HG03025 (cell line): ENCODE results near the gene PITX1.
"Not testable (repeated sequence)": the region's sequence is repeated elsewhere in the genome, so short reads cannot be mapped to it uniquely, and the experiment has no call there.

Experiments used
- ATAC-seq: cut with Tn5 transposase; IDR thresholded peaks from one replicate; pipeline ENCODE4 v1.9.1; 2021; ENCODE audit warnings: mild to moderate bottlenecking, moderate library complexity; ENCODE audit not compliant: unreplicated experiment, low FRiP score

The PITX1 gene

DNA sequence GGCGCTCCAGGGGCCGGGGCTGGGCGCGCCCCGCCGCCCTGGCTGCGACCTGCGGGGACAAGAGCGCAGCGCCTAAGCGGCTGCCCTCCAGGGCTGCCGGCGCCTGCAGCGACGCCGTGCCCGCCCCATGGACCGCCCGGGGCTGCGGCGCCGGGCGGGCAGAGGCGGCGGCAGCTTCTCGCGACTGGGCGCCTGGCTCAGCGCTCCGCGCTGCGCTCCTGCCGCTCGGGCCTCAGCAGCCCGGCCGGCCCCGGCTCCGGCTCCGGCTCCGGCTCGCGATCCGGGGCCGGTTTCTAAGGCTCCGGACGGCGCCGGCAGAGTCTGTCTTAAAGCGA lies at the start of gene PITX1:
PITX1 (minus strand) TSS at position 328 of the 335 bp plus-strand sequence. CDS start 347 bp downstream, outside the sequence.
- peak; percentile 41 for ATAC-seq

DNA sequence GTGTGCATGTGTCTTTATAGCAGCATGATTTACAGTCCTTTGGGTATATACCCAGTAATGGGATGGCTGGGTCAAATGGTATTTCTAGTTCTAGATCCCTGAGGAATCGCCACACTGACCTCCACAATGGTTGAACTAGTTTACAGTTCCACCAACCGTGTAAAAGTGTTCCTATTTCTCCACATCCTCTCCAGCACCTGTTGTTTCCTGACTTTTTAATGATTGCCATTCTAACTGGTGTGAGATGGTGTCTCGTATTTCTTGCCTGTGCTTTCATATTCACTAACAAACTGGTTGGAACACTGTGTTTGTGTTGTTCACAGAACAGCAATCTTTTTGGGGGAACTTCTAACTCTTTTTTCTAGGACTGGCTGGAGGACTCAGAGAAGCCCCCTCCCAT lies 49.3 kb upstream of the PITX1 start:
- not testable (repeated sequence) for ATAC-seq

DNA sequence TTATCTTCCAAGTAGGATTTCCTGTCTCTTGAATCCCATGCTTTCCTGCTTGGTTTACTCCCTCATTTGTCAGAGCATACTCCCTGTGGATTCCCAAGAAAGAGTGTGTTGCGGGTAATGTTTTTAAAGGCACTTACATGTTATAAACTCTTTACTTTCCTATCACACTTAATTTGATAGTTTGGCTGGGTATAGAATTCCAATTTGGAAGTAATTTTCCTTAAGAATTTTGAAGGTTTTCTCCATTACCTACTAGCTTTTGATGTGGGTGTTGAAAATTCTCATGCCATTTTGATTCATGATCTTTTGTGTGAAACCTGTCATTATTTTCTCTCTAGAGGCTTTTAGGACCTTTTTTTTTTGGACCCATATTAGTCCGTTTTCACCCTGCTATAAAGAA lies 47.2 kb upstream of the PITX1 start:
- no peak for ATAC-seq

DNA sequence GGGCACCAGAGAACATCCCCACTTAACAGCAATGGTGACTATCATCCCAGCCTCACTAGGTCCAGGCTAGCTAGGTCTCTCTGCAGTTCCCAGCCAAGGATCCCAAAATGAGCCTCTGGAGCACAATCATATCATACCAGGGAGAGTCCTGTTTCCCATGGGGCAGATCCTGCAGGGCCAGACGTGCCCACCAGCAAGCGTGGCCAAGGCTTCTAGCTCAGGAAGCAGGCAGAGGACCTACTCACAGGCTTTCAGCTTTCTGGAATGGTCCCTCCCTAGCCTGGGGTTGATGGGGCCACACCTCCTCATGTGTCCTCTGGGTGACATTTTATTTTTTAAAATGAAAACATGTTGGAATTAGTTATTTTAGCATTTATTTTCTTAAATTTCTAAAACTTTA lies 45.7 kb upstream of the PITX1 start:
- ATAC-seq: no peak

DNA sequence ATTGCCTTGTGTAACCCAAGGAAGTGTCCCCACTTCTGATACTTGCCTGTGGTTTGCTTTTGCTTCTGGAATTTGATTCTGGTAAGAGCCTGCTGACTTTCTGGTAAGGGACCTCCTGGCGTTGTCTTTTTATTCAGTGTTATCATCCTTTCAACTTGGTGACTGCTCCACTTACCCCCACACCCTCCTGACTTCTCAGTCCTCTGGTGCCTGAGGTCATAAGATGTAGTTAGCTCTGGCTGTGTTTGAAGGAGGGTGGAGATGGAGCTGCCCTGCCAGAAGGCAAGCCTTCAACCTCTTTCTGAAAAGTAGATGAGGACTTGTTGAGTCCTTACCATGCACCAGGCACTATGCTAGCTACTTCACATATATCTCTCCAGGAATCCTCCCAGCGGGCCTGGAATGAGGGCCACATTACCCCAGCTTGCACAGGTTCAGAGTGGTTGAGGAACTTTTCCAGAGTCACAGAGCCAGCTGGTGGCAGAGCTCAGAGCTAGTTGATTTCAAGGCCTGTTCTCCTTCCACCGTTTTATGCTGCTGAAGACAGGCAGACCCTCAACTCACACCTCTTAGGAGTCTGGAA lies 45.2 kb upstream of the PITX1 start:
- no peak for ATAC-seq

DNA sequence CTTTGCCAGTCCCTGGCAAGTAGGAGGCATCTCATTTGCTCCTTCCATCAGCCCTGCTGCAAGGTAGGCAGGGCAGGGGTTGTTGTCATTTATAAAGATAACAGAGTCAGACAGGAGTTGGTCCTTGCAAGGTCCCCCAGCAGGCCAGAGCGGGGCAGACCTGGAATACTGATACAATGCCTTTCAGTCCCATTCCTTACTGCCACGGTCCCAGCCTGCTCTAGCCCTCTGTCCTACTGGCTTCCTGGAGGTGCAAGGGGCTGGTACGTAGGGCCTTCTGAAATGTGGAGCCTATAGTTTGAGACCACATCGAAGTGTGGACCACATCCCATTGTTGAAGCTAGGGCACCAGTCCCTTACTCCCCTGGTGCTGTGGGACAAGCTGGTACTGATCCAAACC lies 42.8 kb upstream of the PITX1 start:
- no peak for ATAC-seq

DNA sequence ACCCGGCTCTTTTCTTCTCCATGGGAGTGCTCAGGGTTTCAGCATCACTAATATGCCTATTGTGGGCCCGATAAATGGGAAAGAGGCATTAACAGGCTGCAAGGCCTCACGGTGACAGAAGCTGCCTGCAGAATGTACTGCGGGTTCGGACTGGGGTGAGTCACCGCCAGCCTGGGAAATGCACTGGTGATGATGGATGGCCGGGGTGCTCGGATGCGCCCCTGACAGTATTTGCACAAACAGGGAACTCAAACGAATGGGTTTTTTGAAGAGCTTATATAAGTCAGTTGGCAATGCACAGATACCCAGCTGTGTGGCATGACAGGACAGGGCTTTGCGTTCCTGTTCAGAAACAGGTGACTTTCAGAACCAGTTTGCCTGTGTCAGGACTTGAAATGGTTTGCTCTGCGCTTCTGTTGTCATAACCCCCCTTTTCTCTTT lies 42.0 kb upstream of the PITX1 start:
- no peak for ATAC-seq

DNA sequence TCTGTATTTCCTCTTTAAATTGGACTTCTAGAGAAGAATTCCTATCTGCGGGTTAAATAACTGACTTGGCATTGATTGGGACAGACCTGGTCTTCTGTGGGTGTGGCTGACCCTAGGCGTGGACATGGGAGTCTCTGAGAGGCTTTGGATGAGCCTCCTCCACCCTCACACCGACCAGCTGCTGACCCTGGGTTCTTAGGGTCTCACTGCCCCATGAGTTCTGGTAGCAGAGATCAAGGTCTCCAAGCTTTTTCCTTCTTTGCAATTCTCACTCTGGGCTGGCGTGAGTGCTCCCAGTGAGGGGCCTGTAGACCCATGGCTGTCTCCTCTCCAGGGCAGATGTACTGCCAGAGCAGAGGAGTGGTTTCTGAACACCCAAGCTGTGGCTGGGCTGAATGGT lies 41.6 kb upstream of the PITX1 start:
- ATAC-seq: no peak

DNA sequence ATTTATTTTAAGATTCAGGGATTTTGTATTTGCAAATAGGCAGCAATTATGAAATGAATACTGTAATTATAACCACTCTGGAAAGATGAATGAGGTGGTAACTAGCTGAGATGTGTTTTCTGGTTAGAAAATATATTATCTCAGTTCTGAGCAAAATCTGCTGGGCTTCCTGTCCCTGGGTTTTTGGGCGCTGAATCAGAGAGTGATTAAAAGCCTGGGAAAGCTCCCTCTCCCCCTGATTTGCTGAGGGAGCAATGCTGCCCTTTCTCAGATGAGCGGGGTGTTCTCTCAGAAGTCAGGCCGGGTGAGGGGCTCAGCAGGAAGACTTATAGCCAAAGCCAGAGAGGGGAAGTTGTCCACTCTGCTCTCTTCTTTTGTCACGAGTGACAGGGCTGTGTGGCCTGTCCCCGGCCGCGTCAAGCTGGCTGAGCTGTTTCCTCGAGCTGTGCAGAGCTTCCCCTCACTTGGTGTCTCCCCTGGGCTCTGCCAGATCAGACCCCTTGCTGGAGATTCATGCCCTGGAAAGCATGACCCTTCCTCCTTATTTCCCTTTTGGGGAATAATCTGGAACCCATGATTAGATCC lies 39.8 kb upstream of the PITX1 start:
- no peak for ATAC-seq

DNA sequence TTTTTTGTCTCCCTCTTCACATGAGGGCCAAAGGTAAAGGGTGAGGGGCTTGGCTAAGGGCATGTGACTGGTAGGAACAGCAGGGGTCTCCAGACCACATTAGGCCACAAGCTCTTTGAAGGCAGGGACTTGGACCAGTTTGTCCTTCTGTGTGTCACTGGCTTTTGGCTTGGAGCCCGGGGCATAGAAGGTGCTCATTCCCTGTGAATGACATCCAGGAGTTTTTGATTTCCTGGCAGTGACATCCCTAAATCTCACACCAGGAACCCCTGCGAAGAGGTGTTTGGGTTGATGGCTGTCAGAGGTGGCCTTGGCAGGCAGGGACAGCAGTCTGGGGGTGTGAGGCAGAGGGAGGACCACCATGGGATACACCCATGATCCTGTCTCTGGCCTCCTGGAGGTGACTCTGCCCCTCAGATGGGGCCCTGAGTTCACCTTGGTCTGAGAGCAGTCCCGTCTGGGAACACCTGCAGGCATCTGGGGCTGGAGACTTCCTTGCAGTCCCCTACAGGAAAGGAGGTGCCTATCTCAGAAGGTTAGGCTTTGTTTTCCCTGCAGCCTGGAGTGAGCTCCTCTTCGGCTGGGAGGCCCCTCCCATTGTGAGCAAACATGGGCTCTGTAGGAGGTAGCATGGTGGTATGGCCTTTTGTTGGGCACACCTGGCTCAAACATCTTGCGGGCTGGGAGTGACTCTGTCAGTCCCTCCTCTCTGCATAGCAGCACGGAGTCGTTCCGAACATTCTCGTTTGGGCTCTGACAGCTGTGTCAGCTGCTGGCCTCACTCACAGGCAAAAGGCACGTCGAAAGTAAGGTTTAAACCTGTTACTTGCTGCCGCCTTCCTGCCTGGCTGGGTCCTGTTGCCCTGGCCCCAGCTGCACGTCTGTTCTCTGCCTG lies 38.6 kb upstream of the PITX1 start:
- ATAC-seq: no peak

DNA sequence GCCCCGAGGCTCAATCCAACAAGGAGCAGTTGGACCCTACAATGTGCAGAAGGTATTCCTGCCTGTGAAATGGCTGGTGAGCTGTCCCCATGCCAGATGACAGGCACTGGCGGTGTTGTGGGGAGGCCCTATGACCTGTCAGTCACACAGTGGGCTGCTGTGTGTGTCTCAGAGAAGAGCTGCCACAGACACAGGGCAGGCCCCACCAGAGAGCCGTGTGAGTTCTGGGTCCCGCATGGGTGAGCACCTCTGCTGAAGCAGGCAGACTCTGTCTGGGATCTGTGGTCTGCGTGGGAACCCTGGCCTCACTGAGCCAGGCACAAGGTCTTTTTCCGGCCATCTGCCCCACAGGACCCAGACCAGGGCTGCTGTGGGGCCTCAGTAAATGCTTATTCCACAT lies 37.3 kb upstream of the PITX1 start:
- no peak for ATAC-seq

DNA sequence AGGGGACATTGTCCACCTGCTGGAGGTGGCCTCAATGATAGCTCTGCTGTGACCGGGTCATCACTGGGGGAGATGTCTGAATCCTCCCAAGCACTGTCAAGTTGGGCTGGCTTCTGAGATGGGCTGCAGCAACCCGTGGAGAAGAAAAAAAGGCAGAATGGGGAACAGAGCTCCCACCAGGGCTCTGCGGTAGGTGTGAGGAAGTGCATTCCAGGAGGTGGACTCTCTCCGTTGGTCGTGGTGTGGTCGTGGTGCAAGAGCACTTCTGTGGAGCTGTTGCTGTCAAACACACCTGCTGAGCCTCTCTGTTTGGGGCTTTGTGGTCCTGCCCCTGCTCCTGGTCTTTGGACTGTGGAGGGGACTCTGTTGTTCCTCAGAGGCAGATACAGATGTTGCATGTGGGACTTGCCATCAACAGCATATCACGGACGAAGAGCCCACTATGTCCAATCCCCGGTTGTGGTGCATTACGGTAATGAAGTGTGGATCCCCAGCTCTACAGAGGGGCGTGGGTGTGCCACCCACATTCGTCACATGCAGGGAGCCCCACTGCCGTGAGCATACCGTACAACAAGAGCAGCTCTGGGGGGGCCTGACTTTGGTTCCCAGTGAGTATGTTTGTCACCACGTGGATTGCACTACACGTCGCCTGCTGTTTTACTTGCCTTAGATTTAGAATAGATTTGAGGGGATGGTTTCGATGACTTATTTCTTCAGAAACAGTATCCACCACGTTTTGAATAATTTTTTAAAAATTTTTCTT lies 36.0 kb upstream of the PITX1 start:
- ATAC-seq: no peak

DNA sequence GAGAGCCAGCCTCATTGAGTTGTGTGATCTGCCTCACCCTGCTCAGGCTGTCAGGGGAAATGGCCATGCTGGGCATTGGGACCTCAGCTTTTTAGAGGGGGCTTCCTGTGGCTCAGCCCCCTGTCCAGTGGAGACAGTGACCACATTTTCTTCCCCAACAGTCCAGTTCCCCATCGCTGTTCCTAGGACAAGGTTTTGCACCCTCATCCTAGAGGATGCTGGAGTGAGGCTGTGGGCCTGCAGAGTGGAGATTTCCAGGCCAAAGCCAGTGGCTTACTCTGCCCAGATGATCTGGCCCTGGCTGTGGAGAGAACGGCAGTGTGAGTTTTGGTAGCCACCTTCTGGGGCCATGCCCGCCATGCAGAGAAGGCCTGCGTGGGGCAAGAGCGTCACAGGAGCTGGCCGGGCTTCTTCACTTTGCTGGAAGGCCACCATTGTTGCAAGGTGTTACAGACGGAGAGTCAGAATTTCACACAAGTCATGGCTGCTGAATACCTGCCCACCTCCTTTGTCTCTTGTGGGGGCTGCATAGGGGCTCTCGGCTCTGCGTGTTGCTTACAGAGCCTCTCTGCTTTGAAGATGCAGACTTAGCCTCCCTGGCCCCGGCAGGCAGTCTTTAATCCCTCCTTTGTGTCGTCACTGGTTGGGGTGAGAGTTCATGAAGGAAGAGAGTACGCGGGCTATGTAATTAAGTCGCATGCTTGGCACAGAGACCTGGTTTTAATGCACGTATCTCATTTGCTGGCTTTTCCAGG lies 35.2 kb upstream of the PITX1 start:
- ATAC-seq: no peak

DNA sequence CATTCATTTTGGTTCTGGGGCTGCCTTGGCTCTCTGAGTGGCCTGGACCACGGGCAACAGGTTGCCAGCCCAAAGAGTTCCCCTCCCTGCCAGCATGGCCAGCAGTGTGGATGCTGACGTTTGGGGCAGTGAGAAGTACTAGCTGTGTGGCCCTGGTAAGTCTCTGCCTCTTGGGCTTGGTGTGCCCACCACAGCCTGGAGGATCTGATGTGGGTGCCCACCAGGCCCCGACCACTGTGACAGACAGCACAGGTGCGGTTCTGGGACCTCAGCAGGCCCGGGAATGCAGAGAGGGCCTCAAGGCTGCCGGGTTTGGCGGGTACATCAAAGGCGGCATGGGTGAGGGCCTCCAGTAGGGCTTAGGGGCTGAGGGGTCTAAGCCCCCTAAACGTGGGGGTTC lies 33.6 kb upstream of the PITX1 start:
- ATAC-seq: no peak

DNA sequence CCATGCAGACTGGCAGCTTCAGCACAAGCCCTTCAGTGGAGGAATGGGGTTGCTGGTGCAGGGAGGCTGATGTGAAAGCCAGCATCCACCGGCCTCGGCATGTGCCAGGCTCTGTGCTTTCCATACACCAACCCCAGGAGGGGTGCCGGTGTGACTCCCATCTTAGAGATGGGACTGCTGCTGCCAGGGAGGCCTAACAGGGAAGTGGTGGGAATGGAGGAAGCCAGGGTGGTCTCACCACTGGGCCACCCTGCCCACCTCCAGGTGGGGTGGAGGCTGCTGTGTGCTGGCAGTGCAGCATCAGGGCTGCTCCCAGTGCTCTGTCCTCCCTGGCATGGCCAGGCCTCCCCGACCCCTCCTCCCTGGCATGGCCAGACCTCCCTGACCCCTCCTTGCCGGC lies 32.8 kb upstream of the PITX1 start:
- no peak for ATAC-seq

DNA sequence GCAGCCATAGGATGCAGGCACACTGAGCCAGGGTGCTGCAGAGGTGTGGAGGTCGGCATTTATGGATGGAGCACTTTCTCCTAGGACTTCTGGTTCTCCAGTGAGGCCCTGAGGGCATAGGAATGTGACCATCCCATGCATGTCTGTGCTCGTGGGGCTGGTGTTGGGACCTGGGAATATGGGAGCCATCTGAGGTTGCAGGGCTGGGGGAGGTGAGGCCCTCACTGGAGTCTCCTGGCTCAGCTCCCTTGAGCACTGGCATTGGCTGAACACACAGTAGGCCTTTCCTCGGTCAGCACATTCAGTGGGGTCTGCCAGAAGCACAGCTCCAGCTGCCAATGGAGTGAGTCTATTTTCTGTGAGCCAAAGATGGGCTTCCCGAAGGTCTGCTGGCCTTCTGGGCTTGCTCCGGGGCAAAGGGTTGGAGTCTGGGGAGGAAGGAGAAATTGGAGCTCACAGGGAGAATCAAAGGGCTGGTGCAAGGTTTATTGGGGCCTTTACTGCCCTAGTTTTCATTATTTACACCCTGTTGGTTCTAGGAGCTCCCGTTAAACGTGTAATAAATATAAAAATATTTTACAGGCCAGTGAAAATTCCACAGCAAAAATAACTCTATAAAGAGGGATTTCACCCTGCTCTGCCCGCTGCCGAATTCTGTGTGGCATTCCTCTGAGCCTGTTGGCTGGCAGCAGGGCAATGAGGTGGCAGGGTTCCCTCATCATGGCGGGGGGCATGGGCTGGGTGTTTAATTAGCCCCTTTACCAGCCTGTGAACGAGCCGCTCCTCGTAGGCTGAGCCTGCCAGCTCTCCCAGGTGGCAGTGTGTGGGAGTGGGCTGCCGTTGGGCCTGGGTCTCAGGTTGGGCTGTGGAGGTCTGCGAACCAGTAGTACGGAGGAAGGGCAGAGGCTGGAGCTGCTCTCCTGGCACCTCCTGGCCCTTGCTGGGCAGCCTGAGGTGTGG lies 31.6 kb upstream of the PITX1 start:
- ATAC-seq: no peak

DNA sequence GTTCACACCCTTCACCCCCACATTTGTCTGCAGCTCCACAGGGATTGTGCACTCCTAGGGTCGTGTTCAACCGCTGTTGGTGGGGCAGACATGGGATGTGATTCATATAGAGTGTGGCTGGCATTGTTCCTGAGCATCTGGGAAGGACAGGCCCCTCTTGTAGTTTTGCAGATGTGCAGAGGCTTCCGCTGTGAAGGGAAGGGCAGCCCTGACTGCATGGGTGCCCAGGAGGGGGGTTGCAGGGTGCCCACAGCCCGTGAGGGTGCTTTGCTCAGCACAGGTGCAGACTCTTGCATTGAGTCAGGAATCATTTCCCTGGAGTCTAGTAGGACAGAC lies 30.2 kb upstream of the PITX1 start:
- ATAC-seq: no peak

DNA sequence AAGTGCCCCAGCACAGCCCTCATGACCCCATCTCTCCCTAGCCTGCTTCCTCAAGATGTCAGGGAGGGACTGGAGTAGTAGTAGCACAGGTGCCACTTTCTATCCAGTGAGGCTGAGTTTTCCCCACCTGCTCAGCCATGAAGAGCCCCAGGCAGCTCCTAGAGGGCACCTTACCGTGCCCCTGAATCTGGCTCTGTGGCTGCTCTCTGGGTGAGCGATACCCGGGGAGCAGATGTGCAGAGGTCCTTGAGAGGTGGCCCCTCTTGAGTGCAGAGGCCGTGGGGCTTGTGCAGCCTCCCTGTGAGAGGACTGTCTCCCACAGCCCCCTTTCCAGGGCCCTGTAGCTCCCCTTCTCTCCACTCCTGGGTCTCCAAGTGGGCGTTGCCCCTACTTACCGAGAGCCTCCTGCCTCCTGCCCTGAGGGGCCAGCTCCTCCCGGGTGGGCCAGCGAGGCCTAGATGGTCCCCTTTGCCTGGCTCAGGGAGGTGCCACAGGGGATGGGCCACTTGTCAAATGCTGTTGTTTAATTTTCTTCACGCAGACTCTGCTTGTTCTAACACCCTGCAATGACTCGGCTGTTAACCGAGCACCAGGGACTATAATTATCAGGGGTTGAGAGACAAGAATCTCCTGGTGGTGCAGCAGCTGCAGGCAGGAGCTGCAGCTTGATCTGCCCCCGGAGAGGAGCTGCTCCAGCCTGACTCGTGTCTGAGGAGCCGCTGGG lies 29.6 kb upstream of the PITX1 start:
- ATAC-seq: no peak

DNA sequence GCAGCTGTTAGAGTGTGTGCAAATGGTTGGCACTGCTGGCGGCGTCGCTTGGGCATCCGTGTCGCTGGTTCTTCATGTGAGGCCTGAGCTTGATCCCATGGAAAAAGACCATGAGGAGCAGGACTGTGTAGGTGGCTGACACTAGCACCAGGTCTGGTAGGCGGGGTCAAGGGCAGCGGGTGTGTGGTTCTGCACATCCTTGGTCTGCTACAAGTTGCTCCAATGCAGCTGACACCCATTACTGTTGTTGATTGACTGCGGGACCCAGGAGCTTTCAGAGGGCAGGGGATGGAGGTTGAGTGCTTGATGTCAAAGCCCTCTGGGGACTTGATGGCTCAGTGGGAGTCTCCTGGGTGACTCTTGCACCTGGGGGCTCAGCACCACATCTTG lies 29.0 kb upstream of the PITX1 start:
- no peak for ATAC-seq
